PC-9 (cell line): ENCODE measurements around the gene BNIP3. TPM values are rescaled to one million over a fixed set of nuclear protein-coding genes. Genes with fewer than 3 reads are reported as not detected.

Experiments used
- BruUV-seq: library from RNA; stranded (reverse); fragments of 400-500 nt; replicated peaks from 2 replicates; lab custom pipeline; 2021; lab: Mats Ljungman, UMichigan
- CTCF ChIA-PET: fragments of 300-600 bp; sonication (Branson Sonifier 250); formaldehyde crosslinking; loops from one replicate; lab custom pipeline; 2022; ENCODE audit warnings: antibody characterized with exemption; lab: Charles Lee
- POLR2A ChIA-PET: fragments of 300-600 bp; sonication (Branson Sonifier 250); formaldehyde crosslinking; loops from one replicate; lab custom pipeline; 2022; ENCODE audit warnings: antibody characterized with exemption; ENCODE audit not compliant: unreplicated experiment; lab: Charles Lee
- DNase-seq, 2 experiments: peaks; one replicate each; pipeline versions ENCODE4 v3.0.0 to v3.0.0-alpha.2; 2015 to 2022; ENCODE audit warnings: mixed read lengths in 1 of 2
- H2AFZ ChIP-seq: fragments of 200-600 bp; sonication (generic); 2 replicates; pipeline ENCODE4 v1.8.1; 2017; ENCODE audit warnings: antibody characterized with exemption
- H3F3A ChIP-seq: fragments of 200-600 bp; sonication (generic); 2 replicates; pipeline ENCODE4 v1.8.1; 2017; ENCODE audit warnings: antibody characterized with exemption, mild to moderate bottlenecking, low read depth; ENCODE audit not compliant: insufficient read depth
- H3K27ac ChIP-seq: fragments of 200-600 bp; sonication (generic); 2 replicates; pipeline ENCODE4 v1.6.1; 2016; ENCODE audit warnings: mixed run types
- H3K27me3 ChIP-seq: fragments of 200-600 bp; sonication (generic); 2 replicates; pipeline ENCODE4 v1.6.1; 2016; ENCODE audit warnings: low read depth, mixed run types; ENCODE audit not compliant: insufficient read depth
- H3K36me3 ChIP-seq: fragments of 200-600 bp; sonication (generic); 2 replicates; pipeline ENCODE4 v1.6.1; 2016; ENCODE audit warnings: low read depth, mixed run types
- H3K4me1 ChIP-seq: fragments of 200-600 bp; sonication (generic); replicated peaks from 2 replicates; pipeline ENCODE4 v1.6.1; 2016; ENCODE audit warnings: mixed run types; ENCODE audit not compliant: insufficient read depth
- H3K4me2 ChIP-seq: fragments of 200-600 bp; sonication (generic); 2 replicates; pipeline ENCODE4 v1.6.1; 2017; ENCODE audit warnings: mixed run types
- H3K4me3 ChIP-seq: fragments of 200-600 bp; sonication (generic); 2 replicates; pipeline ENCODE4 v1.6.1; 2016; ENCODE audit warnings: mixed run types
- H3K79me2 ChIP-seq: fragments of 200-600 bp; sonication (generic); 2 replicates; pipeline ENCODE4 v1.6.1; 2017; ENCODE audit warnings: low read depth, mixed run types
- H3K9me2 ChIP-seq: fragments of 200-600 bp; sonication (generic); 2 replicates; pipeline ENCODE4 v1.8.1; 2017; ENCODE audit warnings: mild to moderate bottlenecking; ENCODE audit not compliant: insufficient read depth
- H3K9me3 ChIP-seq: fragments of 200-600 bp; sonication (generic); 2 replicates; pipeline ENCODE4 v1.8.1; 2016; ENCODE audit warnings: low read depth; ENCODE audit not compliant: insufficient read depth
- H4K20me1 ChIP-seq: fragments of 200-600 bp; sonication (generic); 2 replicates; pipeline ENCODE4 v1.8.1; 2017; ENCODE audit not compliant: insufficient read depth
- CTCF ChIP-seq: fragments of 200-600 bp; sonication (generic); conservative IDR thresholded peaks from 2 replicates; pipeline ENCODE4 v1.6.1; 2017; ENCODE audit warnings: mixed run types, antibody characterized with exemption, mild to moderate bottlenecking, moderate library complexity
- EZH2 ChIP-seq: fragments of 200-600 bp; sonication (generic); IDR thresholded peaks from 2 replicates; pipeline ENCODE4 v1.8.0; 2017; ENCODE audit warnings: antibody characterized with exemption, low read depth
- intact Hi-C: fragments of 100-400 bp; cut with micrococcal nuclease; formaldehyde crosslinking; loops from one replicate; pipeline ENCODE4 v1.10.0; 2022; ENCODE audit not compliant: unreplicated experiment
- total RNA-seq: library from RNA; stranded (reverse); gene quantifications from 2 replicates; pipeline ENCODE4 v1.2.3, GENCODE V29; 2021

BNIP3 gene
- total RNA-seq, 1 experiment from 2014 or later: 21.0 TPM

GRCh38 chr10:131944412-131944811 lies 37.3 kb downstream of the BNIP3 start:
- H3K9me3 ChIP-seq: no peaks in the 10 kb centered on the region
- no peaks in the 10 kb centered on the region for H3F3A ChIP-seq
- BruUV-seq: no TSS peak
- H3K79me2 ChIP-seq: no peaks in the 10 kb centered on the region
- no peaks in the 10 kb centered on the region for H3K4me1 ChIP-seq
- H3K36me3 ChIP-seq: no peaks in the 10 kb centered on the region
- no peak overlapping the region for H3K4me2 ChIP-seq
- no peak overlapping the region for H3K27ac ChIP-seq
- H3K4me3 ChIP-seq: no peak overlapping the region
- no peaks in the 10 kb centered on the region for H3K9me2 ChIP-seq
- DNase-seq: no peak
- ChIA-PET POLR2A (no interaction called here), CTCF (no interaction called here)
- TF ChIP-seq CTCF: no peak
- TF ChIP-seq EZH2: no peak
- no peaks in the 10 kb centered on the region for H3K27me3 ChIP-seq
- intact Hi-C loops: no loop called here
- no peak overlapping the region for H2AFZ ChIP-seq
- no peaks in the 10 kb centered on the region for H4K20me1 ChIP-seq

- ChIA-PET POLR2A (no interaction called here), CTCF (no interaction called here)
These were observed 38.5 kb downstream of the BNIP3 start for GRCh38 chr10:131943021-131943814.

GRCh38 chr10:131942455-131942854 lies 39.3 kb downstream of the BNIP3 start:
- H2AFZ ChIP-seq: no peak overlapping the region
- H3K4me1 ChIP-seq: no peaks in the 10 kb centered on the region
- ChIA-PET CTCF (no interaction called here), POLR2A (no interaction called here)
- H3K27ac ChIP-seq: no peak overlapping the region
- intact Hi-C loops: no loop called here
- H4K20me1 ChIP-seq: no peaks in the 10 kb centered on the region
- TF ChIP-seq CTCF: no peak
- no peak for TF ChIP-seq EZH2
- H3K9me3 ChIP-seq: no peaks in the 10 kb centered on the region
- no peaks in the 10 kb centered on the region for H3K27me3 ChIP-seq
- H3K4me3 ChIP-seq: no peak overlapping the region
- BruUV-seq: no TSS peak
- DNase-seq: no peak
- H3F3A ChIP-seq: no peaks in the 10 kb centered on the region
- H3K9me2 ChIP-seq: no peaks in the 10 kb centered on the region
- no peak overlapping the region for H3K4me2 ChIP-seq
- H3K79me2 ChIP-seq: no peaks in the 10 kb centered on the region
- no peaks in the 10 kb centered on the region for H3K36me3 ChIP-seq

More at GRCh38 chr10:131943021-131943814, 38.5 kb downstream of the BNIP3 start:
- Histone ChIP-seq H2AFZ (no peak overlapping the region), H4K20me1 (no peaks in the 10 kb centered on the region), H3K27me3 (no peaks in the 10 kb centered on the region), H3K27ac (no peak overlapping the region), H3K9me3 (no peaks in the 10 kb centered on the region), H3K79me2 (no peaks in the 10 kb centered on the region), H3K4me3 (no peak overlapping the region), H3K4me2 (no peak overlapping the region), H3F3A (no peaks in the 10 kb centered on the region), H3K4me1 (no peaks in the 10 kb centered on the region), H3K36me3 (no peaks in the 10 kb centered on the region), H3K9me2 (no peaks in the 10 kb centered on the region)
- intact Hi-C loops: no loop called here
- peak; percentile 33; the same call in 1 of the 2 replicates for TF ChIP-seq CTCF
- no peak for TF ChIP-seq EZH2
- BruUV-seq: no TSS peak
- no peak for DNase-seq
